Measurements from ENCODE around the gene CBFA2T3.

The CBFA2T3 gene

DNA sequence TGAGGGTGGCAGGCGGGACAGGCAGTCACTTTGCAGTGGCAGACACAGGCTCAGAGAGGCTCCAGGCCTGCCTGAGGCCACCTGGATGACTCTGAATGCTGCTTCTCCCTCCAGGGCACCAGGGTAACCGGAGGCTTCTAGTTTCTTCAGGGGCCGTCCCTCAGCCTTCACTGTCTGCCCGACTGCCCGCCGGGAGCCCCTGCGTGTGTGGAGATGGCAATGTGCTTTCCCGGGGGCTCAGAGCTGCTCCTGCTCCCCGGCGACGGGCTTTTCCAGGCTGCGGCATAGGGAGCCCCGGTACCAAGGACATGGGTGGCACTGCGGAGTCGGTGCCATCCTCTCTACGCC is 51.5 kb downstream of the CBFA2T3 start:
- TF ChIP-seq, protein P1, sequence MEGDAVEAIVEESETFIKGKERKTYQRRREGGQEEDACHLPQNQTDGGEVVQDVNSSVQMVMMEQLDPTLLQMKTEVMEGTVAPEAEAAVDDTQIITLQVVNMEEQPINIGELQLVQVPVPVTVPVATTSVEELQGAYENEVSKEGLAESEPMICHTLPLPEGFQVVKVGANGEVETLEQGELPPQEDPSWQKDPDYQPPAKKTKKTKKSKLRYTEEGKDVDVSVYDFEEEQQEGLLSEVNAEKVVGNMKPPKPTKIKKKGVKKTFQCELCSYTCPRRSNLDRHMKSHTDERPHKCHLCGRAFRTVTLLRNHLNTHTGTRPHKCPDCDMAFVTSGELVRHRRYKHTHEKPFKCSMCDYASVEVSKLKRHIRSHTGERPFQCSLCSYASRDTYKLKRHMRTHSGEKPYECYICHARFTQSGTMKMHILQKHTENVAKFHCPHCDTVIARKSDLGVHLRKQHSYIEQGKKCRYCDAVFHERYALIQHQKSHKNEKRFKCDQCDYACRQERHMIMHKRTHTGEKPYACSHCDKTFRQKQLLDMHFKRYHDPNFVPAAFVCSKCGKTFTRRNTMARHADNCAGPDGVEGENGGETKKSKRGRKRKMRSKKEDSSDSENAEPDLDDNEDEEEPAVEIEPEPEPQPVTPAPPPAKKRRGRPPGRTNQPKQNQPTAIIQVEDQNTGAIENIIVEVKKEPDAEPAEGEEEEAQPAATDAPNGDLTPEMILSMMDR (IDR thresholded peaks at IDR 0.05; ENCODE audit: extremely low read depth, missing control alignments) = no peak
- DNase-seq (ENCODE audit: low spot score) = no peak

DNA sequence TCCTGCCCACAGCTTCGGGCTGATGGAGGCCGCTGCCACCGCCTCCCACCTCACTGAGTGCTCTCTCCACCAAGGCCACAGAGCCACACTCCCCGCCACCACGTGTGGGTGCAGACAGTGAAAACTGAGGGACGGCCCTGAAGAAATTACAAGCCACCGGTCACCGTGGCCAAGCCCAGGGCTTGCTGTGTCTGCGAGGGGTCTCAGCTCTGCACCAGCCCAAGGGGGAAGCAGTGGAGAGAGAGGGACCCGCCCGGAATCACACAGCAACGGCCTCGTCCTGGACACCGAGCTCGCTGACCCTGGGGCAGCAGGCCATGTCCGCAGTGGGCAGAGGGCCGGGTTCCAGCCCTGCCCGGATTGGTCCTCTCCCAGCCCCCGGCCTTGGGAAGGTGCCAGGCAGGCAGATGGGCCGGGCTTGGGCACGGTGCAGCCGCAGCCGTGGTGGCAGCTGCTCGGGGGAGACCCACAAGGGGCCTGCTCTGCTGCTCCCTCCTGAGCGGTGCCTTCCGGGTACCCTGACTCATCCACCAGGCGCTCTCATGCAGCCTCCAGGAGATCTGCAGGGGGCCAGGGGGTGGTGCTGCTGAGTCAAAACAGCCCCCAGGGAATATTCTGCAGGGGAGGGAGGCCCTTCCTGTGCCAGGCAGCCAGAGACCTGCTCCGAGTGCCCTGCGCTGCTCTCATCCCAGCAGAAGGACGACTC is 52.0 kb downstream of the CBFA2T3 start:
- DNase-seq (ENCODE audit: low spot score) = peak; percentile 79
- TF ChIP-seq, protein P1 (IDR thresholded peaks at IDR 0.05; ENCODE audit: extremely low read depth, missing control alignments) = peak; percentile 29

GRCh38 chr16:88923926-88924833 is 52.8 kb downstream of the CBFA2T3 start:
- TF ChIP-seq, protein P1 (IDR thresholded peaks at IDR 0.05; ENCODE audit: extremely low read depth, missing control alignments) = no peak
- DNase-seq (ENCODE audit: low spot score) = no peak

DNA sequence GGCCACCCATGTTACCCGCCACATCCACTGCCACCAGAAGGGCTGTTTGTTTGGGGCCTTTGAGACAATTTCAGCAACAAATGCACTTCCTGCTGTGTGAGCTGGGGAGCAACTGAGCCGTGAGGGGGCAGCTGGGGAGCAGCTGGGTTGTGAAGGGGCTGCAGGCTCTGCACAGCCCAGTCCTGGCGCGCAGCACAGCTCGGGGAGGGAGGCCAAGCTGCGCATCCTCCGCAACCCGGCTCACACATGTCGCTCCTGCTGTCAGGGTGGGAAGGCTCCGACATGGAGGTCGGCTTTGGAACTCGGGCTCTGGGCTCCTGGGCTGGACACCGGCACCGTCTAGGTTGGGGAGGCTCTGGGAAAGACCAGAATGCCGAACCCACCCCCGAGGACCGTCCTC is 53.6 kb downstream of the CBFA2T3 start:
- TF ChIP-seq, protein P1 (IDR thresholded peaks at IDR 0.05; ENCODE audit: extremely low read depth, missing control alignments) = no peak
- no peak for DNase-seq (ENCODE audit: low spot score)

DNA sequence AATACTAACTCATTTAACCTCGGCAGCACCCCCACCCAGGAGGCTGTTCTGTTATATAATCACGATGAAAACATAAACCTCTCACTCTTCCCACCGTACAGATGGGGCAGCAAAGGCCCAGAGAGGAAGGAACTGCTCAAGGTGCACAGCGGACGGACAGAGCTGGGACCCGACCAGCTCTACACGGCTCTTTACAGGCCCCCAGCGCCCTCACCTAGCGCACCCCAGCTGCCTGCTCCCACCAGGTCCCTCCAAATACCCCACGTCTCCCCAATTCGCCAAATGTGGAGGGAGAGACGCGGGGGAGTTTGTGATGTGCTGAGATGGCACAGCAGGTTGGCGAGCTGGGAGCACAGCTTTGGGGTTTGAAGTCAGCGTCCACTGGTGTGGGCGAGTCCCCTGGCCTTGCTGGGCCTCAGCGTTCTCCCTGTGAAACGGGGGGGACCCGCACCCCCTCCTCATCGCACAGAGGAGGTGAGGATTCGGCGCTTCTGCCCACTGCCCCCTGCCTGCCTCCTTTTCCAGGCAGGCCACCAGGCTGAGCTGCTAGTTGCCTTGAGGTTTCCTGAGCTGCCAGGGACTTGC is 54.1 kb downstream of the CBFA2T3 start:
- DNase-seq (ENCODE audit: low spot score) = no peak
- TF ChIP-seq, protein P1 (IDR thresholded peaks at IDR 0.05; ENCODE audit: extremely low read depth, missing control alignments) = no peak

GRCh38 chr16:88922114-88922825 is 54.7 kb downstream of the CBFA2T3 start:
- TF ChIP-seq, protein P1 (IDR thresholded peaks at IDR 0.05; ENCODE audit: extremely low read depth, missing control alignments) = no peak
- no peak for DNase-seq (ENCODE audit: low spot score)

All from GM20000 (cell line).